Forelimb muscle (tissue), 1 donor: ENCODE measurements around the gene SLC12A4. TPM values are rescaled to one million over a fixed set of nuclear protein-coding genes. Genes with fewer than 3 reads are reported as not detected.

Experiments
- polyA plus RNA-seq: library from polyadenylated mRNA; unstranded; fragments of 120-200 nt; gene quantifications from one replicate; pipeline ENCODE4 v1.2.1, GENCODE V29; 2013; ENCODE audit not compliant: insufficient read length

Gene SLC12A4
- polyA plus RNA-seq, 1 donor = 40.4 TPM

Other genes starting within 250 kb of the SLC12A4 start
- 13.5 TPM for gene GFOD2, start 249.3 kb downstream of the SLC12A4 start, polyA plus RNA-seq
- 23.6 TPM for gene RANBP10, start 162.1 kb downstream of the SLC12A4 start, polyA plus RNA-seq
- 1.4 TPM for gene TSNAXIP1, start 161.7 kb downstream of the SLC12A4 start, polyA plus RNA-seq
- 24.7 TPM for gene THAP11, start 126.3 kb downstream of the SLC12A4 start, polyA plus RNA-seq
- 120 TPM for gene NUTF2, start 121.7 kb downstream of the SLC12A4 start, polyA plus RNA-seq
- gene CENPT, start 120.9 kb downstream of the SLC12A4 start, polyA plus RNA-seq = 32.1 TPM
- 107 TPM for gene EDC4, start 95.6 kb downstream of the SLC12A4 start, polyA plus RNA-seq
- 1.1 TPM for gene NRN1L, start 83.8 kb downstream of the SLC12A4 start, polyA plus RNA-seq
- gene PSKH1, start 75.4 kb downstream of the SLC12A4 start, polyA plus RNA-seq = 21.0 TPM
- gene CTRL, start 36.8 kb downstream of the SLC12A4 start, polyA plus RNA-seq = 4.3 TPM
- gene PSMB10, start 31.8 kb downstream of the SLC12A4 start, polyA plus RNA-seq = 26.0 TPM
- gene LCAT, start 24.5 kb downstream of the SLC12A4 start, polyA plus RNA-seq = 20.3 TPM
- not detected for gene DPEP3, start 11.9 kb upstream of the SLC12A4 start, polyA plus RNA-seq
- 1.5 TPM for gene DPEP2, start 30.8 kb upstream of the SLC12A4 start, polyA plus RNA-seq
- not detected for gene DPEP2NB, start 47.3 kb upstream of the SLC12A4 start, polyA plus RNA-seq
- 4.8 TPM for gene DDX28, start 54.6 kb upstream of the SLC12A4 start, polyA plus RNA-seq
- 10.1 TPM for gene DUS2, start 54.6 kb upstream of the SLC12A4 start, polyA plus RNA-seq
- gene NFATC3, start 116.7 kb upstream of the SLC12A4 start, polyA plus RNA-seq = 27.6 TPM